NOMO-1 (cell line): Measurements from ENCODE around the gene SHLD3.
"Not testable (repeated sequence)": the region's sequence is repeated elsewhere in the genome, so short reads cannot be mapped to it uniquely, and the experiment has no call there.

Source experiments
- DNase-seq, 2 experiments: peaks; one replicate each; lab custom pipeline; 2025; ENCODE audit not compliant: unreplicated experiment in 2 of 2; lab: John Stamatoyannopoulos, UW

Gene SHLD3, protein sequence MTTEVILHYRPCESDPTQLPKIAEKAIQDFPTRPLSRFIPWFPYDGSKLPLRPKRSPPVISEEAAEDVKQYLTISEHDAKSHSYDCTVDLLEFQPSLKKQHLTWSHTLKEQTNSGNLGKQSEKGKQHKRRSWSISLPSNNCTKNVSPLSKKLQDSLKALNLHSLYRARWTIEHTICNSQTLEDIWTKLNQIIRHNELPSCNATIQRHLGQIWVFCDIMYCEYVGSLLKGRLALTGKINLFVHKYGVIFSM

DNA sequence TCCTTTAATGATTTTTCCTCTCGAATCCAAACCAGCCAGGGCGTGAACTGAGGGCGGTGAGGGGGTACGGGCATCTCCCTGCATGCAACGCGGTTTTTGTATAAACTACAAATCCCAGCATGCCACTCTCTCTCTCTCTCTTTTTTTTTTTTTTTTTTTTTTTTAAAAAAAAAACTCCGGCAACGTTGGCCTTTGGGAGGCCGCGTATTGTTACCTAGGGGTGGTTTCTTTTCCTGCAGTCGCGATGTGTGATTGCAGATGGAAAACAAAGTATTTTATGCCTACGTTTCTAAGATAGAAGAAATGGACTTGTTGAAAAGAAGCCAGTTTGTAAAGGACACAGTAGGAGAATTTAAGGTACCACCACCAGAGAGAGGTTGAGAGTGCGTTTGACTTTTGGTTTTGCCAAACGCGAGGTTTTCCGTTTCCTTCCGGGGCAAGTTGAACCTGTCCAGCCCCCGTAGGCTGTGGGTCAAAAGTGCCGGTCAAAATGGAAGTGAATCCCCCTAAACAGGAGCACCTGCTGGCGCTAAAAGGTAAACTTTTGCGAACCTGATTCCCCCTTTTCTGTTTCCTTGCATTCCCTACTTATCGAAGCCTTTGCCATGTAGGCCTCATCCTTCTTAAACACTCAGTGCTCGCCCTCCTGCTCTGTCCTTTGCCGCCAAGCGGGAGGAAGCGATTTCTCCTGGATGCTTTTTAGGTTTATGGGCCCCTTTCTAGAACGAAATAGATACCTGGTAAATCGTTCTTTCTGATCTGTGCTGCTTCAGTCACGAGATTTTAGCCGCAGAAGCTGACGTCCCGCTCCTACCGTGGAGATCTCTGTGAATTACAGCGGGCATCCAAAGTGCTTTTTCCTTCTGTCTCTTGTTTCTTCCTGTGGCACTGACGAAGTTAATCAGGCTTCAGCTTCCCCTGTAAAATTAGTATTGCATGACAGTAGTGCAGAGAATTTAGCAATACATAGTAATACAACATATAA, at the start of gene SHLD3, which contains the start of gene TRAPPC13:
Gene SHLD3, plus strand, starts transcription at position 457 of the 985 bp plus-strand sequence. CDS start 4,561 bp downstream, outside the sequence.
Gene TRAPPC13, plus strand, starts transcription at position 457 of the 985 bp plus-strand sequence. Its CDS starts 34 bp downstream, at position 491.
- peak; percentile 92 to 93 for DNase-seq

DNA sequence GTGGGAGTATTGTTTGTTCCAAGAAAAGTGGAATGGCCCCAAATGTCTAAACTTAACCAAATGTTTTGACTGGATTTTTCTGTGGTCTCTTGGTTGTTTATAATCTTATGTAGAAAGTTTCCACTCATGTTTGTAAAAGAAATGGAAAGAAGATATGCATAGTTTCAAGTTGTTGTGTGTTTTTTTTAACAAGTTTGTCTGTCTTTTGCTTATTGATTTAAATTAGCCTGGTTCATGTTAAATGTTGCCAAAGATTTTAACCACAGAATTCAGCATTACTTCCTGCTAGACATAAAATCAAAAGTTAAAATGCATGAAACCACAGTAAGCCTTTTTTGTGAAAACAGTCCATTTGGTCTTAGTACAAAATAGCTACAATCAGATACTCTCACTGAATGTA, 47.7 kb upstream of the SHLD3 start:
- DNase-seq = no peak

DNA sequence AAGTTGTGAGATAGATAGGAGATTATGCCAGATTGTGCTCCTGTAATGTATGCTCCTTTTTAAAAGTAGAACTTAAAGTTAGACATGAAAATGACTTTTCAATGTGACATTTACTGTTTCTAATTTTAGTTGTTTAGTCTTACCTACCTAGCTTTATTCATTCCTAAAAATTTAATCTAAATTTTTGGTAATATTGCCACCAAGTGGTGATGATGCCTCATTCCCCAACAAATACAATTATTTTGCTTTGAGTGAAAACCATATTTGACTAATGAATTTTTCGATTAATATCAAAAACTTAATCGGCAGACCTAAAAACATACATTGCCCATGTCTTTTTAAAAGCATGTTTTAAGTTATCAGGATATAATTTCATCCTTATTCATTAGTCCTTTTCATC, 36.1 kb upstream of the SHLD3 start:
- DNase-seq = no peak

DNA sequence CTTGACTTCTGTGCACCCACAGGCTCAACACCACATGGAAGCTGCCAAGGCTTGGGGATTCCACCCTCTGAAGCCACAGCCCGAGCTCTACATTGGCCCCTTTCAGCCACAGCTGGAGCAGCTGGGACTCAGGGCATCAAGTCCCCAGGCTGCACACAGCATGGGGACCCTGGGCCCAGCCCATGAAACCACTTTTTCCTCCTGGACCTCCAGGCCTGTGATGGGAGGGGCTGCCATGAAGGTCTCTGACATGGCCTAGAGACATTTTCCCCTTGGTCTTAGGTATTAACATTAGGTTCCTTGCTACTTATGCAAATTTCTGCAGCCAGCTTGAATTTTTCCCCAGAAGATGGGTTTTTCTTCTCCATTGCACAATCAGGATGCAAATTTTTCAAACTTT, 23.1 kb upstream of the SHLD3 start:
- DNase-seq = not testable (repeated sequence)

DNA sequence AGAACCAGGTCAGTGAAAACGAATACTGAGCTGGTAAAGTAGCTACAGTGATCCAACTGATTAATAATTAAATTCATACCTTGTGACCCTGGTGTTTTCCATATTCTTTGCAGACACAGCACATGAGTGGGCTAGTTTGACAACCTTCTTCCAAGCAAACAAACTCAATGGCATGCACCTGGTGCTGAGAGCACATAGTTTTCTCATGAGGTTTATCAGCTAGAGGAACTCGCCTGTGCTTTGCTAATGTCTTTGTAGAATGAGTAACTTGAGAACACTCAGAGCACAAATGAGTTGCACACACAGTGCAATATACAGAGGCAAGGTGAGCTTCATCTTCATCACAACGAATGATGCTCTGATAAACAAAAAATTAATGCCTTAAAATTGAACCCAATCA, 13.3 kb upstream of the SHLD3 start:
- no peak for DNase-seq

DNA sequence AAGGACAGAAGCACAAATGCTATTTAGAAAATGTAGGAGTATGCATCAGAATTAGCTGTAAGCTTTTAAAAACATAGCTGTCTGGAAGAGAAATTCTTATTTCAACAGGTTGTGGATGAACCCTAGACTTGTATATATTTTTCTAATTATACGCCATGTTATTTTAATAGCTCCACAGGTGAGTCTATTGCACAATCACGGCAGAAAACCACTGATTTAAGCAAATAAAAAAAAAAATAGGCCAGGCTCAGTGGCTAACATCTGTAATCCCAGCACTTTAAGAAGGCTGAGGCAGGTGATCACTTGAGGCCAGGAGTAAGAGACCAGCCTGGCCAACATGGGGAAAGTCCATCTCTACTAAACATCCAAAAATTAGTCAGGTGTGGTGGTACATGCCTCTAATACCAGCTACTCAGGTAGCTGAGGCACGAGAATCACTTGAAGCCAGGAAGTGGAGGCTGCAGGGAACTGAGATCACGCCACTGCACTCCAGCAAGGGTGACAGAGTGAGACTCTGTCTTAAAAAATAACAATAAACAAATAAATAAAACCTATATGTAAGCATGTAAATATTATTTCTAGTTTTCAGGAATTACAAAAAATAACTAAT, 12.4 kb upstream of the SHLD3 start:
- no peak for DNase-seq

DNA sequence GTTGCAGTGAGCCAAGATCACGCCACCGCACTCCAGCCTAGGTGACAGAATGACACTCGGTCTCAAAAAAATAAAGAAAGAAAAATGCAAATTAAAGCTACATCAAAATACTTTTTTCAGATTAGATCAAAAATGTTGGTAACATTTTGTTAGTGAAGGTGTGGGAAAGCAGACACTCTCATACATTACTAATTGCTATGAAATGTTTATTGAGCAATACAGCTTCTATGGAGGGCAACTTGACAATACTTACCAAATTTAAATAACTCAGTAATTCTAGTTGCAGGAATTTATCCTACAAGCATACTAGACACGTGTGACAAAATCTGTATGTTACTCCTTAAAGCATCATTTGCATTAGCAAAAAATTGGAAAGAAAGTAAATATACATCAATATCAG, 4.8 kb upstream of the SHLD3 start:
- DNase-seq = no peak

DNA sequence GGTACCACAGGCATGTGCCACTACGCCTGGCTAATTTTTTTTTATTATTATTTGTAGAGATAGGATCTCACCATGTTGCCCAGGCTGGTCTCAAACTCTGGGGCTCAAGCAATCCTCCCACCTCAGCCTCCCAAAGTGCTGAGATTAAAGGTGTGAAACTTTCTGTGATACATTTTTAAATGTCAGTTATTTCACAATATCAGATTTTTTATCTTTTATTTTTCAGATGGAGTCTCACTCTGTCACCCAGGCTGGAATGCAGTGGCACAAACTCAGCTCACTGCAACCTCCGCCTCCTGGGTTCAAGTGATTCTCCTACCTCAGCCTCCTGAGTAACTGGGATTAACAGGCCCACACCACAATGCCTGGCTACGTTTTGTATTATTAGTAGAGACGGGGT, 2.9 kb upstream of the SHLD3 start:
- not testable (repeated sequence) for DNase-seq

DNA sequence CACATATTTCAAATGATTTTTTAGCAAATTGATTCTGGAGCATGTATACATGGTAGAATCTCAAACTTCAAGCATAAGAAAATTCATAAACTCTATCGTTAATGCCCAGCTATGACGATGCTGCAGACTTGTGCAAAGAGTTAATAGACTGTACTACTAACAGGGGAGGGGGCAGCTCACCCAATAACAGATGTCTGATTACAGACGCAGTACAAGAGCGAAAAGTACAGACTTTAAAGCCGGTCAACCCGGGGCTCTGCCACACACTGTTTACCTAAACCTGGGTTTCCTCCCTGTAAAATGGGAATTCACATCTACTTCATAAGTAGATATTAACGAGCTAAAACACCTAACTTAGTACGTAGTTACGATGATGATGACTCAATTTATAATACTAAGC, 1.3 kb upstream of the SHLD3 start:
- DNase-seq = no peak

DNA sequence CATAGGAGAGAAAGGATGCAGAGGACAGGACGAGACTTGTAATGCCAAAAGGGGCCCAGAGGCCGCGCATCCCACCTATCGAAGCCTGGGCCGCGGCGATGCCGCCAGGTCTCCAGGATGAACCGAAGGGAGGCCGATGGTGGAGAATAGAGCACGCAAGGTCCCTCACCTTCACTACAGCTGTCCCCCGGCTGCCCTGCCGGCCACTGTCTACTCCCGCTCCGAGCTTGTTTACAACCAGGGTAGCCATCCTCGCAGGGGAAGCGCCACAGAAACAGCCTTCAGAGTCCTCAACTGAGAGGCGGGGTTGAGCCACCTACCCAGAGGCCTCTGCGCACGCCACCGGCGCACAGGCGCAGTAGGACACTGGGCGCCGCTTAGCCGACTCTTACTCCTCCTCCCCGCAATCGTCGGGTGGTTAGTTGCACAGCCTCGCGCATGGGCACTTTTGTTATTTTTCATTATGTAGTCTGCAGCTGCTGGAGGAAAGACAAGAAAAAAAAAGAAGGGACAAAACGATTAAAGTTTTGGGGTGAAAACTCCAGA, 729 bp upstream of the SHLD3 start, which contains the start of gene TRIM23:
Gene TRIM23, minus strand, starts transcription at position 309 of the 546 bp plus-strand sequence. Its CDS starts 59 bp downstream, at position 250.
- peak; percentile 93 to 95 for DNase-seq

DNA sequence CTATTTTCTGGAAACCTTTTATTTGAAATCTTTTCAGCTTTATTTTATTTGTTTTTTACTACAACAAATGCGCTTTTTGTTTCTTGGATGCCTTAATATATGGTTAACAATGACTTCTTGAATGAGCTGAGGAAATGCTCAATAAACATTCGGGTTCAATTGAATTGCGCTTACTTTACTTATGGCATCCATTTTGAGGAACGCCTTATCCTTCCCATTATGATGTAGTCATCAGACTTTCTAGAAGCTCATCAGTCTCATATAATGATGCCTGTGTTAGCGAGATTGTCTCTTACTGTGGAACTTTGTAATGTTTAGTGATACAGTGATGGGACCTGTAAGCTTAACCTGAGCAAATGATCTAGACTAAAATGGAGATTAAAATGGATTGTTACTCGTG, 916 bp downstream of the SHLD3 start:
- peak in 1 of 2 experiments; percentile 27 for DNase-seq

DNA sequence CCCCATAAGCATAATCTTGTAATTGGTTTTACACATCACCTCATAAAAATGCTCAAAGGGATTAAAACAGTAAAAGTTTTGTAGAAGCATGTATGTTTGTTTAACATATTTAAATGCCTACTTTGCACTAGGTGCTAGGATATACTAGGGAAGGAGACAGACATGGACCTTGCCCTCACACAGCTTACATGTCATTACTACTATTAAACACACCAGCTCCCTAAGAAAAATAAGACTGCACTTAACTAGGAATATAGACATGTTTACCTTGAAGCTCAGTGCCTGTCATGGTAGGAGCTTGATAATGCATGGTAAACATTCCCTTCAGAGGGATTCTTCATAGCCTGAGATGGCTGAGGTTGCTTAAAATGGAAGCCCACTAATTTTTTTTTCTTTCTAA, 6.2 kb downstream of the SHLD3 start:
- no peak for DNase-seq

DNA sequence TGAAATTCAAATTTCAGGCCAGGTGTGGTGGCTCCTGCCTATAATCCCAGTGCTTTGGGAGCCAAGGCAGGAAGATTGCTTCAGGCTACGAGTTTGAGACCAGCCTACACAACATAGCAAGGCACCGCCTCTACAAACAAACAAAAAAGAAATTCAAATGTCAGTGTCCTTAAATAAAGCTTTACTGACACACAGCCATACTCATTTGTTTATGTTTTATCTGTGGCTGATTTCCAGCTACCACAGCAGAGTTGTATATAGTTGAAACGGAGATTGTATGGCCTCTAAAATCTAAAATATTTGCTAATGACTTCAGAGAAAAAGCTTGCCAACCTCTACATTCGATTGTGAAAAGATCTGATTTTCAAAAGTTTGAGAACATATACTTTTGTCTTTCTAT, 15.4 kb downstream of the SHLD3 start:
- DNase-seq = no peak

DNA sequence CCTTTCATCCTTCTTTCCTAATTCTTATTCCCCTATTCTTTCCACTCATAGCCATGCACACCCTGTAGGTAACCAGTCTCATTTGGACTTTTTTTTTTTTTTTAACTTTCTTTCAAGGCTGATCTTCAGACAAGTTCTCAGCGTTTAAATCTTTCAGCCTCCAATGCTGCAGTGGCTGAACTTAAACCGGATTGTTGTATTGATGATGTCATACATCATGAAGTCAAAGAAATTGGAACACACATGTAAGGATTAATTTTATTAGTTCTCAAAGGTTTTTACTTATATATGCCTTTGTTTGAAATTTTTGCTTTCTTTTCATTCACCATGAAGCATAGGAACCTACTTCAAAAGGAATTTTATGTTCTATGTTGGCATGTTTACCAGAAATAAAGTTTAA, 22.1 kb downstream of the SHLD3 start:
- DNase-seq = no peak

DNA sequence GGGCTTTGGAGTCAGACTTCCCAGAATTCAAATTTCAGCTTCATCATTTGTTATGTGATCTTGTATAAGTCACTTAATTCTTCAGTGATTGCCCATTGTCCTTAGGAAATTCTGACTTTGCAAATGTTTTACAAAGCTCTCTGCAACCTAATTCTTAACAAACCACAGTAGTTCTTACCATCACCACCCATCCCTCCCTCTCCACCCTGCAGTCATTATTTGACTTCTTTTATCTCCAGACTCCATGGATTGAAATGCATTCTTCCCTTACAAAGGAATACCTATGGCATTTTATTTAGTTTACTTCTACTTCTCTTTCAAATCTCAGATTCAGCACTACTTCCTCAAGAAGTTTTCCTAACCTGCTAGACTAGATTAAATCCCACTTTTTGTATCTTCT, 23.1 kb downstream of the SHLD3 start:
- DNase-seq = no peak

DNA sequence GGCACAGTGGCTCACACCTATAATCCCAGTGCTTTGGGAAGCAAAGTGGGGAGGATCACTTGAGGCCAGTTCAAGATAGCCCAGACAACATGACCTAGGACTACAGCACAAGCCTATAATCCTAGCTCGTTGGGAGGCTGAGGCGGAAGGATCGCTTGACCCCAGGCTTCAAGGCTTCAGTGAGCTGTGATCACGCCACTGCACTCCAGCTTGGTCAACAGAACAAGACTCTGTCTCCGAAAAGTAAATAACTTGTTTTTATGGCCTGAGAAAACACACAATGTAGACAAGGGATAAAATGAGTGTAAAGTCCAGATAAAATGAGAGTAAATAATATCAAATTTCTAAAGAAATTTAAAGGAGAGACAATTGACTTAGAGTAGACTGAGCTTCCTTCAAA, 26.3 kb downstream of the SHLD3 start:
- no peak for DNase-seq

DNA sequence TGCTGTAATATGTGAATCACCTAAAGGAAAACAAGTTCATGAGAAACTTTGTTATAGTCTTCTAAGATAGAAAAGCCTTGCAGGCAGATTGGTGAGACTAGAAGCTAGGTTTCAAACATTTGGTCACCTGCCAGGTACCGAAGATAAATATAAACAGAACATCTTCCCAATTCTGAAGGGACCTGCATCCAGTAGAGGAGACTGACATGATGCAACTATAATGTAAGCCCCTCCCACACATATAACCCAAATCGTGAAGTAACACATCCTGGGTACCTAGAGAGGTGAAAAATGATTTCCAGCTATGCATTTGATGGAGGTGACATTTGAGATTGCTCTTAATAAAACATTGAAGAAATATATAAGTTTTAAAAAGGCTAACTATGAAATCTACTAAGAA, 29.9 kb downstream of the SHLD3 start:
- no peak for DNase-seq

DNA sequence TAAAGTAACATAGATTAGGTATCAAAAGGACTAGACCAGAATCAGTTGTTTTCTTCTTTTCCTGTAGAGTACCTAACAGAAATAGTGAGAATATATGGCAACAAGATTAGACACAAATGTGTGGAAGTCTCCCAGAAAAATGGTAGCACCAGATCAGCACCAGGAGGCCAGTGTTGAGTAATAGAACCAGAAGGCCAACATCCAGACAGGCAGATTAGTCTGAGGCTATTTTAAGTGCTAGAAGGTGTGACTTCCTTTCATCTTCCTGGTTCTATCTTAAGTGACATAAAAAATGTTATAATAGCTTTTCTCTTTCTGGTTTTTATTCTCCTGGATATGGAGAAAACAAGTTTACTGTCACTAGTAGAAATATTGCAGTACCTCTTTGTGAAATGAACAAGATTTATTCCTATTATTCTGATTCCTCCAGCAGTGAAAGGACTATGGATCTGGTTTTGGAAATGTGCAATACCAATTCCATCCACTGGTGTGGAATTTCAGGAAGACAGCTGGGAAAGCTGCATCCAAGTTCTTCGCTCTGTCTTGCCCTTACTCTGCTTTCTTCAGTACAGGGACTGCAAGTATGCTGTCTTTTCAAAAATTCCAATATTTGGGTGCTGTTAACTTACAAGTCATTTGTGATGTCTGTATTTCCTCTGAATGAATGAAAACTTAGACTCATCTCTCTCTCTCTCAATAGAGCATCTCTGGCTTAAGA, 39.1 kb downstream of the SHLD3 start:
- no peak for DNase-seq

DNA sequence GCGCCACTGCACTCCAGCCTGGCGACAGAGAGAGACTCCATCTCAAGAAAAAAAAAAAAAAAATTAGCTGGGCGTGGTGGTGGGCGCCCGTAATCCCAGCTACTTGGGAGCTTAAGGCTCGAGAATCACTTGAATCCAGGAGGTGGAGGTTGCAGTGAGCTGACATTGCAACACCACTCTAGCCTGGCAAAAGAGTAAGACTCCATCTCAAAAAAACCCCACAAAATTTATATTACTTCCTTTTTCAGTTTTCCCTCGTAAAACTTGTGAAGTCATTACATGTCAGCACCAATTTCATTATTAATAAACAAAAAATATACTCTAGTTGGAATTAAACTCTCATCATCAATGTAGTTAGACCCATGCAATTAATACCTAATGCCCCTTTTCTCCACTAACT, 43.9 kb downstream of the SHLD3 start:
- DNase-seq = peak; percentile 53 to 70

DNA sequence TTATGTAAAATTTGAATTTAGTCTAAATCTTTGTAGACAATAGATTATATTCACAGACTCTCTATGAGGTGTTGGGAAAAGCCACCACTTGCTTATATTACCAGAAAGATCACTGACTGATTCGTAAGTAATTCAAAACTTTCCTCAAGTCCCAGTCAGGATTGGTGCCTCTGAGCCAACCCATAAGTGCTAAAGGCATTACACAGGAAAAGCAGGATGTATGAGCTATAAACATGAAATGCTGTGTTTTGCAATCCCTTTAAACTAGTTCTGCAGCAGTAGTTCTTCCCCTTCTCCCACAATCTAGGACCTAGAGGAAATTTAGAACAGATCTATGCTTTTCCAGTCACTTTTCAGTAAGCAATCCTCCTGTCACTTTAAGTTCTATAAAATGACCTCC, 48.0 kb downstream of the SHLD3 start:
- DNase-seq = peak in 1 of 2 experiments; percentile 12
